Cerebellar cortex (tissue), 1 donor: ENCODE results near the gene CIITA.

Experiments
- DNase-seq: peaks from one replicate; pipeline ENCODE4 v3.0.0-alpha.2; 2015; ENCODE audit warnings: low spot score

The CIITA gene

GRCh38 chr16:10880594-10881452 is 3.8 kb downstream of the CIITA start:
- no peak for DNase-seq

- DNase-seq, result no peak
Measured at GRCh38 chr16:10881479-10882030, 4.6 kb downstream of the CIITA start.

- DNase-seq, result no peak
Measured at GRCh38 chr16:10883004-10883403, 6.0 kb downstream of the CIITA start.

- DNase-seq, result no peak
Measured at GRCh38 chr16:10885246-10885645, 8.2 kb downstream of the CIITA start.

- no peak for DNase-seq
Measured at GRCh38 chr16:10888320-10888937, 11.4 kb downstream of the CIITA start.

- no peak for DNase-seq
Measured at GRCh38 chr16:10889855-10890254, 12.9 kb downstream of the CIITA start.

GRCh38 chr16:10892782-10893318 is 15.8 kb downstream of the CIITA start:
- no peak for DNase-seq

GRCh38 chr16:10895053-10895946 is 18.3 kb downstream of the CIITA start:
- DNase-seq, result no peak

- DNase-seq, result no peak
Measured at GRCh38 chr16:10896165-10896564, 19.2 kb downstream of the CIITA start.

GRCh38 chr16:10896723-10897122 is 19.7 kb downstream of the CIITA start:
- no peak for DNase-seq

GRCh38 chr16:10897134-10897533 is 20.1 kb downstream of the CIITA start:
- DNase-seq, result no peak

GRCh38 chr16:10902999-10903398 is 26.0 kb downstream of the CIITA start:
- DNase-seq, result no peak

- no peak for DNase-seq
Measured at GRCh38 chr16:10906482-10906881, 29.5 kb downstream of the CIITA start.

GRCh38 chr16:10906914-10907756 is 30.1 kb downstream of the CIITA start:
- peak; percentile 47 for DNase-seq

- no peak for DNase-seq
Measured at GRCh38 chr16:10907757-10908045, 30.7 kb downstream of the CIITA start.

GRCh38 chr16:10911267-10911666 is 34.3 kb downstream of the CIITA start:
- no peak for DNase-seq

GRCh38 chr16:10916534-10916933 is 39.5 kb downstream of the CIITA start:
- no peak for DNase-seq

- peak; percentile 93 for DNase-seq
Measured at GRCh38 chr16:10918294-10919002, 41.4 kb downstream of the CIITA start.

- DNase-seq, result no peak
Measured at GRCh38 chr16:10919003-10919351, 42.0 kb downstream of the CIITA start.

- no peak for DNase-seq
Measured at GRCh38 chr16:10920726-10921427, 43.9 kb downstream of the CIITA start.
